Pulmonary artery endothelial cell (primary cell): ENCODE results near the gene AHRR. TPM values are rescaled to one million over a fixed set of nuclear protein-coding genes. Genes with fewer than 3 reads are reported as not detected.

ENCODE experiments used
- DNase-seq: peaks from one replicate; pipeline ENCODE4 v3.0.0-alpha.2; 2011; ENCODE audit warnings: low read depth, low spot score
- total RNA-seq: library from RNA; depleted of rRNA; stranded (reverse); fragments of >200 nt; gene quantifications from 2 replicates; pipeline ENCODE4 v1.2.3, GENCODE V29; 2014

The AHRR gene
- total RNA-seq, 1 donor from 2014 or later = 6.8 TPM

GRCh38 chr5:345404-346195, 24.1 kb downstream of the AHRR start:
- DNase-seq = no peak

GRCh38 chr5:346229-346935, 24.9 kb downstream of the AHRR start:
- DNase-seq = no peak

- DNase-seq = no peak
These were observed 26.3 kb downstream of the AHRR start for GRCh38 chr5:347712-348284.

- DNase-seq = no peak
These were observed 27.2 kb downstream of the AHRR start for GRCh38 chr5:348726-349125.

GRCh38 chr5:350355-350754, 28.8 kb downstream of the AHRR start:
- DNase-seq = no peak

GRCh38 chr5:351084-351920, 29.8 kb downstream of the AHRR start:
- no peak for DNase-seq

GRCh38 chr5:351921-352245, 30.4 kb downstream of the AHRR start:
- DNase-seq = no peak

- DNase-seq = no peak
These were observed 31.4 kb downstream of the AHRR start for GRCh38 chr5:352639-353611.

- DNase-seq = no peak
These were observed 32.4 kb downstream of the AHRR start for GRCh38 chr5:353612-354580.

- no peak for DNase-seq
These were observed 33.3 kb downstream of the AHRR start for GRCh38 chr5:354581-355378.

- DNase-seq = no peak
These were observed 33.9 kb downstream of the AHRR start for GRCh38 chr5:355379-355935.

- DNase-seq = no peak
These were observed 34.4 kb downstream of the AHRR start for GRCh38 chr5:355958-356357.

GRCh38 chr5:359301-359897, 37.9 kb downstream of the AHRR start:
- no peak for DNase-seq

- no peak for DNase-seq
These were observed 38.9 kb downstream of the AHRR start for GRCh38 chr5:360257-361027.

- DNase-seq = no peak
These were observed 40.7 kb downstream of the AHRR start for GRCh38 chr5:362189-362588.

- no peak for DNase-seq
These were observed 41.7 kb downstream of the AHRR start for GRCh38 chr5:362978-363765.
